HCT116 (cell line): ENCODE data around the gene DRD4. TPM values are rescaled to one million over a fixed set of nuclear protein-coding genes. Genes with fewer than 3 reads are reported as not detected.

Source experiments
- ATAC-seq: fragments of 200-7000 bp; cut with Tn5 transposase; 2 replicates; pipeline ENCODE4 v1.9.1; 2020; ENCODE audit warnings: mild to moderate bottlenecking, moderate library complexity
- BruUV-seq: library from RNA; stranded (reverse); fragments of 400-500 nt; replicated peaks from 2 replicates; lab custom pipeline; 2021; lab: Mats Ljungman, UMichigan
- CTCF ChIA-PET: fragments of 300-600 bp; sonication (Branson Sonifier 250); formaldehyde crosslinking; loops from one replicate; lab custom pipeline; 2021; ENCODE audit warnings: antibody characterized with exemption; lab: Charles Lee
- POLR2A ChIA-PET: fragments of 300-600, 350-600 bp; sonication (Branson Sonifier 250); formaldehyde crosslinking; loops from one replicate; lab custom pipeline; 2021; ENCODE audit warnings: antibody characterized with exemption; lab: Charles Lee
- RAD21 ChIA-PET, 2 experiments: fragments of 300-600 bp; sonication (Branson Sonifier 250); formaldehyde crosslinking; loops; one replicate each; lab custom pipeline; 2023; ENCODE audit warnings: low total read pairs in 2 of 2; ENCODE audit not compliant: uncharacterized antibody in 2 of 2, unreplicated experiment in 2 of 2, low non-redundant PET in 1 of 2; lab: Charles Lee
- DNase-seq: peaks from one replicate; pipeline ENCODE4 v3.0.0-alpha.2; 2010; ENCODE audit warnings: low read depth, low spot score
- H2AFZ ChIP-seq: fragments of 200-600 bp; shearing (Covaris generic), sonication (generic); 2 replicates; pipeline ENCODE4 v1.6.1; 2017; ENCODE audit warnings: low read depth, mixed run types, mixed read lengths, antibody characterized with exemption, low read length; ENCODE audit not compliant: poor library complexity, severe bottlenecking
- H3K27ac ChIP-seq: 2 replicates; pipeline ENCODE4 v1.5.1; 2012; ENCODE audit warnings: low read depth, low read length
- H3K27me3 ChIP-seq: fragments of 200-600 bp; sonication (generic); 2 replicates; pipeline ENCODE4 v1.6.1; 2016; ENCODE audit warnings: mixed run types, low read length, mixed read lengths; ENCODE audit not compliant: insufficient read depth
- H3K36me3 ChIP-seq, 2 experiments: fragments of 200-500 bp in 1 of 2; fragments of 200-600 bp in 1 of 2; sonication (Bioruptor generic) in 1 of 2; sonication (generic) in 1 of 2; 2 replicates each; pipeline versions ENCODE4 v1.5.1 to v1.6.1; 2014 to 2016; ENCODE audit warnings: low read length in 2 of 2, inconsistent platforms in 1 of 2, mixed read lengths in 1 of 2, mixed run types in 1 of 2; ENCODE audit not compliant: insufficient read depth in 2 of 2, control insufficient read depth in 1 of 2
- H3K4me1 ChIP-seq, 2 experiments: fragments of 200-600 bp in 1 of 2; sonication (generic) in 1 of 2; 2 replicates each; pipeline versions ENCODE4 v1.5.1 to v1.6.1; 2012 to 2017; ENCODE audit warnings: low read length in 2 of 2, inconsistent platforms in 1 of 2, mild to moderate bottlenecking in 1 of 2, mixed read lengths in 1 of 2, mixed run types in 1 of 2, moderate library complexity in 1 of 2; ENCODE audit not compliant: insufficient read depth in 2 of 2, control insufficient read depth in 1 of 2
- H3K4me2 ChIP-seq: fragments of 200-600 bp; sonication (generic); 2 replicates; pipeline ENCODE4 v1.6.1; 2017; ENCODE audit warnings: mixed run types, low read length, mixed read lengths
- H3K4me3 ChIP-seq, 2 experiments: fragments of 200-600 bp in 1 of 2; sonication (generic) in 1 of 2; replicated peaks in 1 of 2; 2 replicates each; pipeline ENCODE4 v1.5.1; 2011 to 2016; ENCODE audit warnings: low read length in 2 of 2, control low read depth in 1 of 2, low read depth in 1 of 2, mild to moderate bottlenecking in 1 of 2, mixed read lengths in 1 of 2, mixed run types in 1 of 2
- H3K79me2 ChIP-seq: fragments of 200-600 bp; sonication (generic); 2 replicates; pipeline ENCODE4 v1.6.1; 2017; ENCODE audit warnings: mild to moderate bottlenecking, mixed run types, low read length, moderate library complexity, mixed read lengths; ENCODE audit not compliant: insufficient read depth
- H3K9ac ChIP-seq: fragments of 200-600 bp; sonication (generic); 2 replicates; pipeline ENCODE4 v1.6.1; 2016; ENCODE audit warnings: low read length, mixed read lengths
- H3K9me2 ChIP-seq: fragments of 200-600 bp; sonication (generic), shearing (Covaris generic); 2 replicates; pipeline ENCODE4 v1.6.1; 2017; ENCODE audit warnings: mixed run types, mild to moderate bottlenecking, moderate library complexity; ENCODE audit not compliant: insufficient read depth
- H3K9me3 ChIP-seq, 2 experiments: fragments of 200-500 bp in 1 of 2; fragments of 200-600 bp in 1 of 2; sonication (Bioruptor generic) in 1 of 2; sonication (generic) in 1 of 2; 2 replicates each; pipeline ENCODE4 v1.6.1; 2014 to 2017; ENCODE audit warnings: low read length in 2 of 2, mixed read lengths in 2 of 2, inconsistent platforms in 1 of 2, low read depth in 1 of 2, mild to moderate bottlenecking in 1 of 2, mixed run types in 1 of 2, moderate library complexity in 1 of 2; ENCODE audit not compliant: control insufficient read depth in 1 of 2, insufficient read depth in 1 of 2
- H4K20me1 ChIP-seq: fragments of 200-600 bp; sonication (generic), shearing (Covaris generic); 2 replicates; pipeline ENCODE4 v1.6.1; 2017; ENCODE audit warnings: mixed run types, mild to moderate bottlenecking, moderate library complexity; ENCODE audit not compliant: insufficient read depth
- CBX3 ChIP-seq: IDR thresholded peaks from 2 replicates; pipeline ENCODE4 v1.6.1; 2012; ENCODE audit warnings: low read depth
- EGR1 ChIP-seq: IDR thresholded peaks from 2 replicates; pipeline ENCODE4 v1.6.1; 2012; ENCODE audit warnings: low read depth
- EZH2 ChIP-seq: fragments of 200-600 bp; sonication (generic); IDR thresholded peaks from 2 replicates; pipeline ENCODE4 v1.6.1; 2017; ENCODE audit warnings: antibody characterized with exemption, mixed run types
- FOSL1 ChIP-seq: IDR thresholded peaks from 2 replicates; pipeline ENCODE4 v1.6.1; 2012; ENCODE audit warnings: low read depth
- JUND ChIP-seq: IDR thresholded peaks from 2 replicates; pipeline ENCODE4 v1.6.1; 2012
- MAX ChIP-seq: IDR thresholded peaks from 2 replicates; pipeline ENCODE4 v1.6.1; 2012
- POLR2AphosphoS5 ChIP-seq: IDR thresholded peaks from 2 replicates; pipeline ENCODE4 v1.6.1; 2011; ENCODE audit warnings: mild to moderate bottlenecking, low read depth, low read length, moderate library complexity
- RAD21 ChIP-seq: IDR thresholded peaks from 2 replicates; pipeline ENCODE4 v1.6.1; 2012; ENCODE audit warnings: low read depth, mild to moderate bottlenecking
- REST ChIP-seq: IDR thresholded peaks from 2 replicates; pipeline ENCODE4 v1.6.1; 2012; ENCODE audit warnings: low read depth
- SIN3A ChIP-seq: IDR thresholded peaks from 2 replicates; pipeline ENCODE4 v1.6.1; 2012; ENCODE audit warnings: low read depth
- SP1 ChIP-seq: IDR thresholded peaks from 2 replicates; pipeline ENCODE4 v1.6.1; 2012; ENCODE audit warnings: low read depth
- SRF ChIP-seq: IDR thresholded peaks from 2 replicates; pipeline ENCODE4 v1.6.1; 2012; ENCODE audit warnings: low read depth
- YY1 ChIP-seq: IDR thresholded peaks from 2 replicates; pipeline ENCODE4 v1.6.1; 2011; ENCODE audit warnings: low read length, low read depth, moderate library complexity, mild to moderate bottlenecking; ENCODE audit not compliant: insufficient replicate concordance; ENCODE audit errors: extremely low read depth
- ZNF274 ChIP-seq: fragments of 200-500 bp; sonication (Bioruptor generic); IDR thresholded peaks from 2 replicates; pipeline ENCODE4 v1.6.1; 2014; ENCODE audit warnings: mild to moderate bottlenecking, low read depth, low read length, inconsistent platforms
- intact Hi-C: fragments of 100-400 bp; cut with micrococcal nuclease; formaldehyde crosslinking; loops from 2 replicates; pipeline ENCODE4 v1.10.0; 2022
- total RNA-seq: library from RNA; stranded (reverse); gene quantifications from one replicate; pipeline ENCODE4 v1.2.1, GENCODE V29; 2021; ENCODE audit not compliant: unreplicated experiment
- TF ChIP-seq, protein P1 (sequence below), 3 experiments: fragments of 200-600 bp in 1 of 3; sonication (generic) in 1 of 3; IDR thresholded peaks in 2 of 3; conservative IDR thresholded peaks in 1 of 3; 2 replicates each; pipeline ENCODE4 v1.5.1; 2012 to 2017; ENCODE audit warnings: low read depth in 2 of 3, low read length in 2 of 3, antibody characterized with exemption in 1 of 3, borderline replicate concordance in 1 of 3, control low read depth in 1 of 3, mild to moderate bottlenecking in 1 of 3, mixed read lengths in 1 of 3, mixed run types in 1 of 3, moderate library complexity in 1 of 3; ENCODE audit not compliant: insufficient read depth in 1 of 3

DRD4 gene
- total RNA-seq, 1 experiment from 2014 or later = 2.4 TPM

- no TSS peak for BruUV-seq
- ATAC-seq (no peak), DNase-seq (no peak)
- Histone ChIP-seq H3K4me1 (peaks cover 8 to 21% of the 10 kb centered on the region in 2 experiments), H3K9me2 (no peaks in the 10 kb centered on the region), H3K4me3 (no peak overlapping the region), H3K9ac (no peak overlapping the region), H3K9me3 (no peaks in the 10 kb centered on the region), H3K27ac (no peak overlapping the region), H3K79me2 (peaks cover 14% of the 10 kb centered on the region; the same call in 1 of the 2 replicates), H4K20me1 (peaks cover 13% of the 10 kb centered on the region; the same call in 1 of the 2 replicates), H3K36me3 (peaks cover 36 to 49% of the 10 kb centered on the region in 2 experiments; a peak in 3 of 4 replicates), H2AFZ (no peak overlapping the region), H3K4me2 (no peak overlapping the region), H3K27me3 (no peaks in the 10 kb centered on the region)
- ChIA-PET CTCF (no interaction called here), RAD21 (no interaction called here), POLR2A (no interaction called here)
- TF ChIP-seq EZH2 (no peak), POLR2AphosphoS5 (no peak)
- intact Hi-C loops = no loop called here
Observed at GRCh38 chr11:609341-609811, 27.7 kb upstream of the DRD4 start.

- ChIA-PET RAD21 (no interaction called here), POLR2A (no interaction called here), CTCF (no interaction called here)
- Histone ChIP-seq H3K4me2 (no peak overlapping the region), H3K4me3 (no peak overlapping the region), H3K9me2 (no peaks in the 10 kb centered on the region), H3K4me1 (peaks cover 8 to 30% of the 10 kb centered on the region in 2 experiments), H2AFZ (no peak overlapping the region), H3K79me2 (peaks cover 22% of the 10 kb centered on the region; the same call in 1 of the 2 replicates), H3K27me3 (no peaks in the 10 kb centered on the region), H4K20me1 (peaks cover 13% of the 10 kb centered on the region; the same call in 1 of the 2 replicates), H3K36me3 (peaks cover 36 to 42% of the 10 kb centered on the region in 2 experiments; a peak in 3 of 4 replicates), H3K9me3 (no peaks in the 10 kb centered on the region), H3K9ac (no peak overlapping the region), H3K27ac (no peak overlapping the region)
- no TSS peak for BruUV-seq
- intact Hi-C loops = no loop called here
- ATAC-seq (no peak), DNase-seq (no peak)
- no peak for TF ChIP-seq JUND
- TF ChIP-seq REST = no peak
- TF ChIP-seq POLR2AphosphoS5 = no peak
- no peak for TF ChIP-seq EZH2
- TF ChIP-seq SIN3A = no peak
- no peak for TF ChIP-seq FOSL1
- TF ChIP-seq RAD21 = no peak
- no peak for TF ChIP-seq MAX
- TF ChIP-seq SP1 = no peak
- TF ChIP-seq, protein P1, sequence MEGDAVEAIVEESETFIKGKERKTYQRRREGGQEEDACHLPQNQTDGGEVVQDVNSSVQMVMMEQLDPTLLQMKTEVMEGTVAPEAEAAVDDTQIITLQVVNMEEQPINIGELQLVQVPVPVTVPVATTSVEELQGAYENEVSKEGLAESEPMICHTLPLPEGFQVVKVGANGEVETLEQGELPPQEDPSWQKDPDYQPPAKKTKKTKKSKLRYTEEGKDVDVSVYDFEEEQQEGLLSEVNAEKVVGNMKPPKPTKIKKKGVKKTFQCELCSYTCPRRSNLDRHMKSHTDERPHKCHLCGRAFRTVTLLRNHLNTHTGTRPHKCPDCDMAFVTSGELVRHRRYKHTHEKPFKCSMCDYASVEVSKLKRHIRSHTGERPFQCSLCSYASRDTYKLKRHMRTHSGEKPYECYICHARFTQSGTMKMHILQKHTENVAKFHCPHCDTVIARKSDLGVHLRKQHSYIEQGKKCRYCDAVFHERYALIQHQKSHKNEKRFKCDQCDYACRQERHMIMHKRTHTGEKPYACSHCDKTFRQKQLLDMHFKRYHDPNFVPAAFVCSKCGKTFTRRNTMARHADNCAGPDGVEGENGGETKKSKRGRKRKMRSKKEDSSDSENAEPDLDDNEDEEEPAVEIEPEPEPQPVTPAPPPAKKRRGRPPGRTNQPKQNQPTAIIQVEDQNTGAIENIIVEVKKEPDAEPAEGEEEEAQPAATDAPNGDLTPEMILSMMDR (IDR thresholded peaks at IDR 0.05 in 2 of 3, conservative IDR thresholded peaks at IDR 0.05 in 1 of 3; ENCODE audit: borderline replicate concordance in 1 of 3, insufficient read depth in 1 of 3, low read depth in 2 of 3, low read length in 2 of 3) = no peak
- TF ChIP-seq YY1 = no peak
- no peak for TF ChIP-seq ZNF274
- TF ChIP-seq CBX3 = no peak
- no peak for TF ChIP-seq EGR1
- TF ChIP-seq SRF = no peak
Observed at GRCh38 chr11:610146-610801, 26.8 kb upstream of the DRD4 start.
